SK-N-MC (cell line): ENCODE data around the gene CNTN6.

Experiments
- DNase-seq: peaks from one replicate; pipeline ENCODE4 v3.0.0-alpha.2; 2011; ENCODE audit warnings: low read depth, low spot score
- H3K27ac ChIP-seq: fragments of 200-600 bp; sonication (generic); 2 replicates; pipeline ENCODE4 v1.5.1; 2016; ENCODE audit warnings: mixed run types
- H3K36me3 ChIP-seq: fragments of 200-600 bp; sonication (generic); 2 replicates; pipeline ENCODE4 v1.6.1; 2017; ENCODE audit warnings: antibody characterized with exemption, low read length, mixed read lengths; ENCODE audit not compliant: insufficient read depth
- H3K4me3 ChIP-seq: fragments of 200-600 bp; sonication (generic); 2 replicates; pipeline ENCODE4 v1.5.1; 2016
- H3K9ac ChIP-seq: fragments of 200-600 bp; sonication (generic); 2 replicates; pipeline ENCODE4 v1.8.0; 2017; ENCODE audit warnings: mixed run types, mixed read lengths; ENCODE audit not compliant: insufficient read length
- H3K9me3 ChIP-seq: fragments of 200-600 bp; sonication (generic); 2 replicates; pipeline ENCODE4 v1.6.1; 2017; ENCODE audit warnings: low read depth, mild to moderate bottlenecking, antibody characterized with exemption, low read length, moderate library complexity, mixed read lengths
- EZH2 ChIP-seq: fragments of 200-600 bp; sonication (generic); IDR thresholded peaks from one replicate; pipeline ENCODE4 v1.6.1; 2017; ENCODE audit warnings: antibody characterized with exemption
- FOXP2 ChIP-seq: optimal IDR thresholded peaks from 2 replicates; pipeline ENCODE3; 2011; ENCODE audit warnings: mild to moderate bottlenecking, moderate library complexity; ENCODE audit not compliant: insufficient read depth; ENCODE audit errors: extremely low read length, control extremely low read depth
- POLR2AphosphoS5 ChIP-seq: IDR thresholded peaks from 2 replicates; pipeline ENCODE4 v1.6.1; 2012; ENCODE audit warnings: mild to moderate bottlenecking, low read depth, low read length, borderline replicate concordance

CNTN6 gene

DNA sequence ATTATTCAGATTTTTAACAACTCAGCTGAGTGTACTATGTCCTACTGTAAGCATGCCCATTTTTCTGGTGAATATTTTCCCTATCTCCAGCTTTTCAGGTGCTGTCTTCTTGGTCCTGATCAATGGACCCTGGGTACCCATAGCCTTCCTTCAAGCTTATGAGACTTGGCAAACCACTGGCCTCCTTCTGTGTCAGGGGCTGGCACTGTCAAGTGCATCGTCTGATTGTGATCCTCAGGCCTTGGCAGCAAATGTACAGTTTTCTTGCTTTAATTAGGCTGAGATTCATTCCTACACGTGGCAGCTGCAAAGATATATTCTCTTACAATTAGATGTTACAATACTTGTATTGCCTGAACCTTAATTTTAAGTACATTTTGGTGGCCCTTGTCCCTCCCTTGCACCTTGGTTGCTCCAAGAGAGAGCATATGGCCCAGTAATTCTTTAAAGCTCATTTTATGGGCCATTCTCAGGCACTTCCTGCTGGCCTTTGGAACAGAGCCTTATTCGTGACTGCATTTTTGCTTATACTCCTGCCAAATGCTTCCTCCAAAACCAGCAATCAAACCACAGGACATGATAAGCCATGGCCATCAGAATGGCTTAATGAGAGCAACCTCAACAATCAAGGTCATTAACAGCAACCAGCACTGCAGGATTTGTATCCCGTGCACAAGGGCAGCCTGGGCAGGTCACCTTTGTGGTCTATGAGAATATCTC lies 179.9 kb downstream of the CNTN6 start:
- H3K27ac ChIP-seq: no peak overlapping the region
- TF ChIP-seq EZH2 (no peak), POLR2AphosphoS5 (no peak), FOXP2 (no peak)

DNA sequence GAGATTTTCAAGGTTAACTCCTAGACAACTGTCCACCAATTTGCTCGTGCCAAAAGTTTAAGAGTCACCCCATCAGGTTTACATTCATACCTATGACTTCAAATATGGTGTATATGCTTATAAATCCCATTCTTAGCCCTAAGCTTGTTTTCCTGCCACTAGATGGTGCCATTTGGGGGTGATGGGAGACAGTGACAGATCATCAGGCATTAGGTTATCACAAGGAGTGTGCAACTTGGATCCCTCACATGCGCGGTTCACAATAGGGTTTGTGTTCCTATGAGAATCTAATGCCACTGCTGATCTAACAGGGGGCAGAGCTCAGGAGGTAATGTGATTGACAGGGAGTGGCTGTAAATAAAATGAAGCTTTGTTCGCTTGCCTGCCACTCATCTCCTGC lies 182.7 kb downstream of the CNTN6 start:
- no peak for TF ChIP-seq POLR2AphosphoS5
- Histone ChIP-seq H3K9me3 (no peaks in the 10 kb centered on the region), H3K27ac (no peak overlapping the region), H3K36me3 (no peaks in the 10 kb centered on the region), H3K9ac (no peak overlapping the region), H3K4me3 (no peak overlapping the region)
- no peak for DNase-seq

More for the DNA sequence above, 179.9 kb downstream of the CNTN6 start:
- DNase-seq: no peak
- no peak overlapping the region for H3K9ac ChIP-seq
- H3K4me3 ChIP-seq: no peak overlapping the region
- H3K36me3 ChIP-seq: no peaks in the 10 kb centered on the region
- no peaks in the 10 kb centered on the region for H3K9me3 ChIP-seq

DNA sequence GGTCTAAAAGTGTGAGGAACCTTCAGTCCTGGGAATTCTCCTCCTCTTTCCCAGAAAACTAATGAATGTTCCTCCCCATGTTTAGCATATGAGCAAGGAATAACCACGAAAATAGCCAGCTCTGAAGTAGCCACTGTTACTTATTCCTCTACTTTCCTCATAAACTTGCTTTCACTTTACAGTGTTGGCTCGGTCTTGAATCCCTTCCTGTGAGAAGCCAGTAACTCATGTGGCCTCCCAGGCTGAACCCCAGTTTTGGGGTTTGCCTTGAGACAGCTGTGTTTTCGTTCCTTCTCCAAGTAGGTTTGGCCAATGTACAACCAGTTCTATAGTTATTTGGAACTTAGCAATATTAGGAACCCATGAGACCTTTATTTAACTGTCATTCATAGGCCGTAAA lies 195.0 kb downstream of the CNTN6 start:
- TF ChIP-seq EZH2 (no peak), FOXP2 (no peak)
- no peaks in the 10 kb centered on the region for H3K9me3 ChIP-seq
- H3K4me3 ChIP-seq: no peak overlapping the region
- DNase-seq: no peak
- no peak overlapping the region for H3K9ac ChIP-seq
- no peak overlapping the region for H3K27ac ChIP-seq
- no peaks in the 10 kb centered on the region for H3K36me3 ChIP-seq

DNA sequence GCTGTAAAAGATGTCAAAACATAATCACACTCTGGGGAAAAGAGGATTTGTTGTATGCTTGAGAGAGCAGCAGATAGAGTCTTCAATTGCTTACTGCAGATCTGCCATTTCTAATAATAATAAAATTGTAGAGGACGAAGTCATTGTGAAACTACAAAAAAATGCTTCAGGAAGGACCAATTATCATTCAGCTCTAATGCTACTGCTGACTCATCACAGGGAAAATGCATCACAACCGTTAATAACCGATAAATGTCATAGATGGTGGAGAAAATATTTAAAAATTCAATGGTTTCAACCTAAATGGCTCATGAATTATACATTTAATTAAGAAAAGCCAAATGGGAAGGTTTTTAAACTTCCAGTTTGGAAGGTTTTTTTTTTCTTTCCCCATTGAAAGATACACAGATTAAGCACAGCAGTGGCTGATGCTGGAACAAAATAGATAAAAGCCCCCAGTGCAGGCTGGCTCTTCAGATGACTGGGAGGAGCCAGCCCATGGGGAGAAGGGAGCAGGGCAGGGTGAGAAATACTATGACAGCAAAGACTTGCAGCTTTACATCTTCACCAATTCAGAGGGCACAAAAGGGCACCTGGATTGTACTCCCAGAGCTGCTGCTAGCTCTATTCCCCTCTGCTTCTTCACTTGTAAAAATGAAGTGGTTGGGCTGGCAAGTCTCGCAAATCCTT lies 196.1 kb downstream of the CNTN6 start:
- Histone ChIP-seq H3K4me3 (no peak overlapping the region), H3K9ac (no peak overlapping the region), H3K27ac (no peak overlapping the region), H3K9me3 (no peaks in the 10 kb centered on the region), H3K36me3 (no peaks in the 10 kb centered on the region)
- DNase-seq: peak; percentile 2
- TF ChIP-seq EZH2 (no peak), FOXP2 (no peak), POLR2AphosphoS5 (no peak)

DNA sequence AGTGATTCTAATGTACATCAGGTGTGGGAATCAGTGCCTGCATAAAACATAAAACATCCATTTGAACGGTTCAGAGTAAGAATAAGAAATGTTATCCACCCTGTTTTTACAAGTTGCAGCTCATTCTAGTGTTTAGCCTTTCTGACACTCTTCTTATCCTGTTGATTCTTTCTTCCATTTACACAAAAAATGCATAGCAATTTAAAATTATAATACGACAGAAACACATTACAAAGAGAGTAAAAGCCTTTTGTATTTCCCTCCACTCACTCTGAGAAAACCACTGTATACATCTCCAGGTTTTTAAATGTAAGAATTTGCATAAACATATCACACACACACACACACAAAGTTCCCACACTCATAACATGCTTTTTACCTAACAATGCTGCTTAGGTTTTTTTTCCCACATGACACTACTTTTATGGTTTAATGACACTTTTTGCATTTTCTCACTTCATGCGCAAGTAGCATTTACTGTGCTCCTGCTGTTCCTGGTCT lies 199.8 kb downstream of the CNTN6 start:
- TF ChIP-seq EZH2: no peak
- no peak for TF ChIP-seq FOXP2
- no peak for TF ChIP-seq POLR2AphosphoS5
- Histone ChIP-seq H3K36me3 (no peaks in the 10 kb centered on the region), H3K9ac (no peak overlapping the region), H3K9me3 (no peaks in the 10 kb centered on the region), H3K4me3 (no peak overlapping the region), H3K27ac (no peak overlapping the region)
- DNase-seq: no peak

DNA sequence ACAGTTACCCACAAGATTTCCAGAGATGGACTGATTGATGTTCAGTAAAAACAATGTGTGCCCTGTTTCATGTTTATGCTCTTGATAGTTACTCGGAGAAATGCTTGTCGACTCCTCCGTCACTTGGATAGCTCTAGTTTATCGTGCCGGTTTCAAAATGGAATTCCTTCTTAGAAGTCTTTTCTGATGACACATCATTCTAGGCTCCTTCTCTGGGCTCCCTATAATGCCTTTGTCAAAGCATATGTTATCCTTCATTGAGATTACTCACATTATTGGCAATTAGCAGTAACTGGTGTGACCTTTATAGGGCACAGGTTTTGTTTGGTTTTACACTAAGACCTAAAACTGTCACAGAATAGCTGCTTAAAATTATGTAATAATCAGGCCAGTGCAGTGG lies 201.8 kb downstream of the CNTN6 start:
- TF ChIP-seq FOXP2 (no peak), POLR2AphosphoS5 (no peak), EZH2 (no peak)
- H3K9ac ChIP-seq: no peak overlapping the region

DNA sequence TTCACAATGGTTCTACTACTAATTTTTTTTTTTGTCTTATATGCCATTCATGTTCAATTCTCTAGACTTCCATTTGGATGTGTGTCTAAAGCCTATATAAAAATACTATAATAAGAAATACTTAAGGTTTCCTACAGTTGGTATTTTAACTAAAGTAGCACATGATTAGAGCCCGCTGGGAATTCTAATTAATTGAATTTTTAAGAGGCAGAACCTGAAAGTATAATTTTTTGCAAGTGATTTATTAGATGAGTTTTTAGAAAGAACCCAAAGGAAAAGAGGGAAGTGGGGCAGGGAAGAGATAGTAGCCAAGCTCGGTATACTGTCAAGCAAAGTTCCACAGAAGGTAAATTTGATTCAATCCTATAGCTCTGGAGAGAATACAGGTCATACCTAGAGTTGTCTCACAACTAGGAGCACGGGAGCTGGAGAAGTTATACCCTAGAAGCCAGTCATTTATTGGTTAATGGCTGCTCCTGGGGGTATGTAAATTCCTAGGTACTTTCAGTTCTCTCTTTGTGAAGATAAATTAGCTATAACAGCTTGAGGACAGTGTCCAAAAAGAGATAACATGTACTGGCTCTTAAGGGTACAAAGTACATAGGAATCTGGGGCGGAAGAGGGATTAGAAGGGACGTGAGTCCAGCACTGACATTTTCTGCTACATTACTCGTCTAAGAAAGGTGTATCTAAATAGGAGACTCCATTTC lies 225.6 kb downstream of the CNTN6 start:
- Histone ChIP-seq H3K9ac (no peak overlapping the region), H3K9me3 (no peaks in the 10 kb centered on the region), H3K27ac (no peak overlapping the region), H3K4me3 (no peak overlapping the region), H3K36me3 (no peaks in the 10 kb centered on the region)
- no peak for TF ChIP-seq POLR2AphosphoS5
- TF ChIP-seq FOXP2: no peak
- TF ChIP-seq EZH2: no peak
- no peak for DNase-seq

More for the DNA sequence above, 201.8 kb downstream of the CNTN6 start:
- Histone ChIP-seq H3K36me3 (no peaks in the 10 kb centered on the region), H3K9me3 (no peaks in the 10 kb centered on the region), H3K27ac (no peak overlapping the region), H3K4me3 (no peak overlapping the region)
- no peak for DNase-seq

DNA sequence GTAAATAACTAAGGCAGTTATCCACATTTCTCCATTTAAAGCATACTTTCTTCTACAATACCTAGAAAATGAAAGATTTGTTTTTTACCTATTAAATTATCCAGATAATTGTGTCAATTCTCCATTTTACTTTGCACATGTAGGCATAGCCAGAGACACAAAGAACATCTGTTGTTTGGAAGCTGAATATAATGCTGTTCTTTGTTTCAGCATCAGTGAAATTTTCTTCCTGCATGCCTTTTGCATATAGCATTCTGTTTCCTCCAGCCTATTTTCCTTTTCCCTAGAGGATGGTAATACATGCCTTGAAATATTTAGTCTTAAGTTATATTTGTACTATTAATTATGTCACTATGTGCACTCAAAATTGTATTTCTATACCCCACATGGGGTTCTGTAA lies 233.7 kb downstream of the CNTN6 start:
- no peak overlapping the region for H3K4me3 ChIP-seq
- H3K36me3 ChIP-seq: no peaks in the 10 kb centered on the region
- H3K9me3 ChIP-seq: no peaks in the 10 kb centered on the region
- TF ChIP-seq FOXP2 (no peak), EZH2 (no peak), POLR2AphosphoS5 (no peak)
- H3K9ac ChIP-seq: no peak overlapping the region
- DNase-seq: no peak
- H3K27ac ChIP-seq: no peak overlapping the region
